ENCODE results near the gene ZNF750.

DNA sequence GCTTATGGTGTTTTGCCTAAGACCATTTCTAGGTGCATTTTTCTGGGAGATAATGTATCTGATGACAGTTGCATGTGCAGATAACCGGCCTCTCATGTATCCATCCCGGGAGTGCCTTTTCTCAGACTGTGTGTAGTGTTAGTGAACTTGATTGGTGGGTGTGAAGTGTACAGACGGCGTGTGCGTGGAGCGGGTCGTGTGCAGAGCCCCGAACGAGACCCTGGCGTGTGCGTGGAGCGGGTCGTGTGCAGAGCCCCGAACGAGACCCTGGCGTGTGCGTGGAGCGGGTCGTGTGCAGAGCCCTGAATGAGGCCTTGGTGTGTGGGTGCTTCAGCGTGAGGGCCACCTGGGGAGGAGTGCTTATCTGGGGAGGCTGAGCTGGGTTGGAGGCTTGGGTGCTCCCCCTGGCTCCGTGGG is 28.9 kb upstream of the ZNF750 start:
- TF ChIP-seq CEBPB (IDR thresholded peaks at IDR 0.05), result no peak
- no peak for TF ChIP-seq EP300 (IDR thresholded peaks at IDR 0.05; ENCODE audit: borderline replicate concordance)
- TF ChIP-seq TAF1 (IDR thresholded peaks at IDR 0.05; ENCODE audit: low read depth), result no peak
- TF ChIP-seq YY1 (IDR thresholded peaks at IDR 0.05; ENCODE audit: low read depth), result no peak
